CD4-positive, alpha-beta T cell (primary cell): ENCODE data around the gene ZMYM5. TPM values are rescaled to one million over a fixed set of nuclear protein-coding genes. Genes with fewer than 3 reads are reported as not detected.

Experiments
- ATAC-seq: fragments of 200-7000 bp; cut with Tn5 transposase; one replicate; pipeline ENCODE4 v1.10.0; 2022; ENCODE audit warnings: mild to moderate bottlenecking; ENCODE audit not compliant: poor library complexity
- CTCF ChIA-PET: fragments of 350-600 bp; sonication (Branson Sonifier 250); formaldehyde crosslinking; loops from one replicate; lab custom pipeline; 2021; ENCODE audit warnings: antibody characterized with exemption, inconsistent platforms; lab: Charles Lee
- POLR2A ChIA-PET: fragments of 350-600 bp; sonication (Branson Sonifier 250); formaldehyde crosslinking; loops from one replicate; lab custom pipeline; 2021; ENCODE audit warnings: antibody characterized with exemption, inconsistent platforms; lab: Charles Lee
- DNase-seq, 14 experiments: peaks; one replicate each; pipeline ENCODE4 v3.0.0-alpha.2; 2013 to 2020; ENCODE audit warnings: mixed read lengths in 2 of 14
- H3K27ac ChIP-seq, 2 donors: one replicate each; pipeline versions ENCODE4 v1.5.1 to v1.7.0; 2013; ENCODE audit warnings: low read length in 2 of 2, low read depth in 1 of 2, mild to moderate bottlenecking in 1 of 2
- H3K27me3 ChIP-seq, 2 experiments: 1 replicate in 1 of 2; 2 replicates in 1 of 2; pipeline versions ENCODE4 v1.6.1 to v1.7.0; 2013; ENCODE audit warnings: low read length in 2 of 2, control low read depth in 1 of 2, mild to moderate bottlenecking in 1 of 2, moderate library complexity in 1 of 2; ENCODE audit not compliant: insufficient read depth in 2 of 2, control insufficient read depth in 1 of 2
- H3K36me3 ChIP-seq: one replicate; pipeline ENCODE4 v1.6.1; 2013; ENCODE audit warnings: low read length, control low read depth; ENCODE audit not compliant: insufficient read depth
- H3K4me1 ChIP-seq: one replicate; pipeline ENCODE4 v1.6.1; 2013; ENCODE audit warnings: low read length, control low read depth; ENCODE audit not compliant: insufficient read depth
- H3K4me3 ChIP-seq: one replicate; pipeline ENCODE4 v1.5.1; 2013; ENCODE audit warnings: mild to moderate bottlenecking, low read length, moderate library complexity
- H3K9me3 ChIP-seq, 2 experiments: 1 replicate in 1 of 2; 2 replicates in 1 of 2; pipeline versions ENCODE4 v1.6.1 to v1.7.0; 2013; ENCODE audit warnings: low read length in 2 of 2, mild to moderate bottlenecking in 2 of 2, control low read depth in 1 of 2, moderate library complexity in 1 of 2; ENCODE audit not compliant: control insufficient read depth in 1 of 2, insufficient read depth in 1 of 2
- H3K27ac Mint-ChIP-seq: one replicate; pipeline ENCODE4 v1.8.0; 2020; ENCODE audit warnings: mixed read lengths
- H3K27me3 Mint-ChIP-seq: one replicate; pipeline ENCODE4 v1.8.0; 2021; ENCODE audit warnings: mixed read lengths
- H3K36me3 Mint-ChIP-seq: one replicate; pipeline ENCODE4 v1.8.0; 2021; ENCODE audit warnings: low read depth, mixed read lengths
- H3K4me1 Mint-ChIP-seq: one replicate; pipeline ENCODE4 v1.8.0; 2021; ENCODE audit warnings: low read depth, mixed read lengths
- H3K4me3 Mint-ChIP-seq: one replicate; pipeline ENCODE4 v1.8.0; 2020; ENCODE audit warnings: mild to moderate bottlenecking, mixed read lengths
- H3K9me3 Mint-ChIP-seq: one replicate; pipeline ENCODE4 v1.8.0; 2020; ENCODE audit warnings: mixed read lengths
- intact Hi-C, 2 experiments: fragments of 100-400 bp; cut with DNase I in 1 of 2; cut with micrococcal nuclease in 1 of 2; formaldehyde crosslinking; loops; one replicate each; pipeline versions ENCODE4 v1.15.1 to v1.9.0; 2023 to 2025; cut with DNase I, micrococcal nuclease
- total RNA-seq, 174 experiments: library from RNA in 2 of 174; stranded (reverse) in 2 of 174; gene quantifications; one replicate each; pipeline ENCODE4 v1.2.3 and lab custom pipeline; 2021 to 2026
- TF ChIP-seq, protein P1 (sequence below): fragments of 200-600 bp; IDR thresholded peaks from one replicate; pipeline ENCODE4 v1.8.0; 2022; ENCODE audit warnings: antibody characterized with exemption, mild to moderate bottlenecking

ZMYM5 gene
- total RNA-seq, 2 experiments from 2014 or later: 29.2 to 32.1 TPM

- Histone ChIP-seq H3K36me3 (peaks cover 49% of the 10 kb centered on the region), H3K4me3 (no peak overlapping the region), H3K27ac (no peak overlapping the region), H3K9me3 (no peaks in the 10 kb centered on the region), H3K4me1 (peaks cover 10% of the 10 kb centered on the region), H3K27me3 (no peaks in the 10 kb centered on the region)
- Mint-ChIP-seq H3K4me1 (peaks cover 20% of the 10 kb centered on the region), H3K27ac (no peak overlapping the region), H3K9me3 (no peaks in the 10 kb centered on the region), H3K36me3 (peaks cover 58% of the 10 kb centered on the region), H3K27me3 (no peaks in the 10 kb centered on the region), H3K4me3 (no peak overlapping the region)
- POLR2A ChIA-PET: interaction anchor here (1.3 to 2.2 kb wide), 2 partner anchors 16 to 18 kb away, joined by 4 to 12 read pairs; partner anchors contain the start of gene ZMYM5
- CTCF ChIA-PET: interaction anchor here (0.9 kb wide), 1 partner anchor 24 kb away, joined by 3 read pairs; no protein-coding TSS in a partner anchor
- TF ChIP-seq, protein P1, sequence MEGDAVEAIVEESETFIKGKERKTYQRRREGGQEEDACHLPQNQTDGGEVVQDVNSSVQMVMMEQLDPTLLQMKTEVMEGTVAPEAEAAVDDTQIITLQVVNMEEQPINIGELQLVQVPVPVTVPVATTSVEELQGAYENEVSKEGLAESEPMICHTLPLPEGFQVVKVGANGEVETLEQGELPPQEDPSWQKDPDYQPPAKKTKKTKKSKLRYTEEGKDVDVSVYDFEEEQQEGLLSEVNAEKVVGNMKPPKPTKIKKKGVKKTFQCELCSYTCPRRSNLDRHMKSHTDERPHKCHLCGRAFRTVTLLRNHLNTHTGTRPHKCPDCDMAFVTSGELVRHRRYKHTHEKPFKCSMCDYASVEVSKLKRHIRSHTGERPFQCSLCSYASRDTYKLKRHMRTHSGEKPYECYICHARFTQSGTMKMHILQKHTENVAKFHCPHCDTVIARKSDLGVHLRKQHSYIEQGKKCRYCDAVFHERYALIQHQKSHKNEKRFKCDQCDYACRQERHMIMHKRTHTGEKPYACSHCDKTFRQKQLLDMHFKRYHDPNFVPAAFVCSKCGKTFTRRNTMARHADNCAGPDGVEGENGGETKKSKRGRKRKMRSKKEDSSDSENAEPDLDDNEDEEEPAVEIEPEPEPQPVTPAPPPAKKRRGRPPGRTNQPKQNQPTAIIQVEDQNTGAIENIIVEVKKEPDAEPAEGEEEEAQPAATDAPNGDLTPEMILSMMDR: no peak
- ATAC-seq: no peak
- peak in 2 of 14 experiments; percentile 50 for DNase-seq
- intact Hi-C loops: no loop called here
Observed at GRCh38 chr13:19845758-19846157, 17.7 kb downstream of the ZMYM5 start.

DNA sequence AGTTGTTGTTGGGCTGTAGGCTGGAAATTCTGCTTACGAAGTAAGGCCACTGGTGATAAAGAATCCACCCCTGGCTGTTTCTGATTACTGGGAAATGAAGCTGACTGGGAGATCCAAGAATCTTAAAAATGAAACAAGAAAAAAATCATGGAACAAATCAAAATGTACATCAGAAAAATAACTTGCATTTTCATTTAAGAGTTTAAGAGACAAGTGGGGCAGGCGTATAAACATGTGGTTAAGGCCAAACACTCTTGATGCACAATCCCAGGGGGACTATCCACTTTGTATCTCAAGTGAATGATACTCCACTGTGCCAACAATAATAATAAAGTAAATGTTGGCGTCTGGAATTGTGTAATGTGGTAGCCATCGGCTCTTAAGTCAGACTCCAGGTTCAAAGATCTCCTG, 24.6 kb downstream of the ZMYM5 start:
- no peaks in the 10 kb centered on the region for H3K27me3 ChIP-seq
- H3K4me1 Mint-ChIP-seq: no peaks in the 10 kb centered on the region
- no peak overlapping the region for H3K4me3 Mint-ChIP-seq
- peaks cover 75% of the 10 kb centered on the region for H3K36me3 Mint-ChIP-seq
- H3K27ac ChIP-seq: no peak overlapping the region
- DNase-seq (no peak), ATAC-seq (no peak)
- peaks cover 49% of the 10 kb centered on the region for H3K36me3 ChIP-seq
- H3K27me3 Mint-ChIP-seq: no peaks in the 10 kb centered on the region
- H3K4me3 ChIP-seq: no peak overlapping the region
- POLR2A ChIA-PET: interaction anchor here (0.8 to 1.0 kb wide), 2 partner anchors 23 to 25 kb away, joined by 3 read pairs; partner anchors contain the start of gene ZMYM5
- CTCF ChIA-PET: no interaction called here
- intact Hi-C loops: no loop called here
- TF ChIP-seq, protein P1: no peak
- no peaks in the 10 kb centered on the region for H3K9me3 Mint-ChIP-seq
- no peaks in the 10 kb centered on the region for H3K9me3 ChIP-seq
- no peaks in the 10 kb centered on the region for H3K4me1 ChIP-seq
- no peak overlapping the region for H3K27ac Mint-ChIP-seq

DNA sequence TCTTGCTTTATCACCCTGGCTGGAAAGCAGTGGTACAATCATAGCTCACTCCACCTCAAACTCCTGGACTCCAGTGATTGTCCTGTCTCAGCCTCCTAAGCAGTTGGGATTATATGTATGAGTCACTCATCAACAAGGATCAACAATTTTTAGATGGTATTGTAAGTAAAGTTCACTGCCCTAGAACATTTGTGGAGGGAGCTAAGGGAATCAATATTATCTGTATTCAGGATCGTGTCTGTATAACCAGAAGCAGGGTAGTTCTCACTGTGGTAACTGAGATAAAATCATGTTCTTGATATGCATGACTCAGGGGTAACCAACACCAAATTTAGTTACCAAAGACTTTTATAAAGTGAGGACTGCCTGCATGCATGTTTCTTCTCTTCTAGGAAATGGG, 27.0 kb downstream of the ZMYM5 start:
- intact Hi-C loops: no loop called here
- Mint-ChIP-seq H3K9me3 (no peaks in the 10 kb centered on the region), H3K4me1 (no peaks in the 10 kb centered on the region), H3K27ac (no peak overlapping the region), H3K36me3 (peaks cover 69% of the 10 kb centered on the region), H3K4me3 (no peak overlapping the region), H3K27me3 (no peaks in the 10 kb centered on the region)
- POLR2A ChIA-PET: no interaction called here
- H3K36me3 ChIP-seq: peaks cover 62% of the 10 kb centered on the region
- no peak for DNase-seq
- H3K4me3 ChIP-seq: no peak overlapping the region
- TF ChIP-seq, protein P1: no peak
- H3K27me3 ChIP-seq: no peaks in the 10 kb centered on the region
- no peaks in the 10 kb centered on the region for H3K9me3 ChIP-seq
- no peak for ATAC-seq
- CTCF ChIA-PET: no interaction called here
- no peak overlapping the region for H3K27ac ChIP-seq
- no peaks in the 10 kb centered on the region for H3K4me1 ChIP-seq
